ENCODE measurements around the gene GRM4.

The GRM4 gene

GRCh38 chr6:34085453-34086170 is 60.3 kb downstream of the GRM4 start:
- no peak for DNase-seq (ENCODE audit: low read depth in 2 of 2)

DNA sequence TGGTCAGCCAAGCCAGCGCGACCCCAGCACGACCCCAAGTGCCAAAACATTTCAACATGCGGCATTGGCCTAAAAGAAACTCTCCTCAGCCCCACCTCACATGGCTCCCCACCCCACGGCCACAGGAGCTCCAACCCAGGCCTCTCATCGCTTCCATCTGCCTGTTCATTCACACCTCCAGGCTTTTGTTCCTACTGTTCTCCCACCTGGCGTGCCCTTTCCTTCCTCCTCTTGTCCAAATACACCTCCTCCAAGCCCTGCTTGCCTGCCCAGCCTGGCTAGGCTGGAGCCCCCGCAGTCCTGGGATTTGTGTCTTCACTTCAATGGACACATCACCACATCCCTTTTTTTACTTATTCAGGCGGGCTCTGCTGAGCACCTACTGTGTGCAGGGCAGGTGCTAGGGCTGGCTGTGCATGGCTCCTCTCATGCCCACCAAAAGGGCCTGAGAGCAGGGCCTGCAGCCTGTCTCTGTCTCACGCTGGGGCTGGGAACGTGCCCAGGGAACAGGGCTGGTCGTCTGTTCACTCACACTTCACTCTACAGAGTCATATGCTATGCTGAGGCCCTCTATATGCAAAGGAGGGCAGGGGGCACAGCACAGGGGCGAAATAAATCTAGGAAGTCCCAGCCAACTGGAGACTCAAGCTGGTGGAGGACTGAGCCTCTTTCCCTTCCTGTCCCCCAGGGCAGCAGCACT is 61.1 kb downstream of the GRM4 start:
- DNase-seq (ENCODE audit: low read depth in 2 of 2): no peak

DNA sequence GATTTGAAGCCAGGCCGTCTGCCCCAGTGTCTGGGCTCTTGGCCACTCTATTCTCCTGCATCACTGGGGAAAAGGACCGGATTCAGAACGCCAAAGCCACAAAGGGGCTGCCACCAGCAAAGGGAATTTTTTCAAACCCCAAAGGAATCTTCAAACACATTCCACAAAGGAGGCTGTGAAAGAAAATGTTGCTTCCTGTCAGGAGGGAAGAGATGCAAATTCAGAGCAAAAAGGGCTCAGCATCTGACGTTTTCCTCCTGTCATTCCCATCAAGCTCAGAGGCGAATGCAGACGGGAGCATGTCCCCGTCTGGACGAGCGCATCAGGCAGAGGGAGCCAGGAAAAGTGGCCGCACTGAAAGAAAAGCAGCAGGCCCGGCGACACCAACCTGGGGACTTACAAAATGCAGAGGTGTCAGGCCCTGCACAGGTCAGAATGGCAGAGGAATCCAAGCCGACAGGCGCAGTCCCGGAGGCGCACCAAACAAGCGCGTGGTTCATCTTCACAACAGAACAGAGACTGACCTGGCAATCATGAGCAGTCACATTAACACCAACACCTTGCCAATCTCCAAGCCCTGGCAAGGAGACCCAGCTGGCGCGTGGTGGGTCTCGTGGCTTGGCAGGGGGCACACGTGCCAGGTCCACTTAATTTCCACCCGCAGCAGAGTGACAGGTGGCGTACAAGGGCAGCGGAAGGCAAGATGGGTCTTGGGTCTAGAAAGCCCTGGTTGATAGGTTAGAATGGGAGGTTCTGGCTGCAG is 62.8 kb downstream of the GRM4 start:
- no peak for DNase-seq (ENCODE audit: low read depth in 2 of 2)

DNA sequence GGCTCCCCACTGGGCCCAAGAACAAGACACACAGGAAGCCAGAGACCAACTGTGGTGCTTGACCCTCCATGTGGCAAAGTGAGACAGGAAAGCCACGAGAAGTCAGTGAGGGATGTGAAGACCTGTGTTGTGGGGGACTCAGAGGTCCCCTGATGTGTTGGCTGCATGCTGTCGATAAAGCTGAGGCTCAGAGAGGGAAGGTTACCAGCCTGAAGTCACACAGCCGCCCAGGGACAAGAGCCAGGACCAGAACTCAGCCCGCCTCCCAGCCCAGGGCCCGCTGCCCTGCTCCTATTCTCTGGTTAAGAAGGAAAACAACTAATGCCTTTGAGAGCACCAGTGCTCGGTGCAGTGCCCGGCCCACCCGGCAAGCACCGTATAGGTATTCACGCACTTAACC is 63.5 kb downstream of the GRM4 start:
- DNase-seq (ENCODE audit: low read depth in 2 of 2): no peak

DNA sequence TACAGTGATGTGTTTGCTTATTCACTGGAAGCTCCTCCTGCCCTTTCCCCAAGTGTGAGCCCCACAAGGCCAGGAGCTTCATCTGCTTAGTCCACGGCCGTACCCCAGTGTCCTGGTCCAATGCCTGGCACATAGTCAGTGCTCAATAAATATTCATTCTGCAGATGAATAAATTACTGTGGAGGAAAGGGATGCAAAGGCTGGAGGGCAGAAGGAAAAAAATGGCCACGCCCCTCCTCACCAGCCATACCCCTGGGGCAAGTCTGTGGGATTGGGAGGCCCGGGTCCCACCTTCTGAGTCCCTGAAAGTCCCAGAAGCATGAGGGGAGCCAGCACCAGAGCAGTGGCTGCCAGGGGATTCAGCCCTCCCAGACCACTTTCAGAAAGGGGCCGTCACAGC is 65.5 kb downstream of the GRM4 start:
- no peak for DNase-seq (ENCODE audit: low read depth in 2 of 2)

GRCh38 chr6:34079899-34080298 is 66.0 kb downstream of the GRM4 start:
- no peak for DNase-seq (ENCODE audit: low read depth in 2 of 2)

DNA sequence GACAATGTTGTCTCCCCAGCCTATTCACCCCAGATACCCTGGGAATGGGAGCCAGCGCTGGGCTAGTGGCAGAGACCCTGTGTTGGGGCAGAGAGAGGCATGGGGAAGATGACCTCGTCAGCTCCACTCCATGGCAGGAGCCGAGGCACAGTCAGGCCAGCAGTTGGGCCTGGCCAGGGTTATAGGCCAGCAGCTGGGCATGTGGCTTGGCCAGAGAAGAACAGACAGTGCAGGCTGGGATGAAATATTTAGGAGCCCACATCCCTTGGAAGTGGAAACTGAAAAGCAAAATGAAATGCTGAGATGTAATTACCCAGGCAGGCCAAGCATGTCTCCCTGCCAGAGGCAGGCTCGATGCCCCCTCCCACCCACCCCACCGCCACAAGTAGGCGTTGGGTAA is 70.0 kb downstream of the GRM4 start:
- no peak for DNase-seq (ENCODE audit: low read depth in 2 of 2)

- no peak for DNase-seq (ENCODE audit: low read depth in 2 of 2)
These were observed 71.7 kb downstream of the GRM4 start for GRCh38 chr6:34074064-34074742.

DNA sequence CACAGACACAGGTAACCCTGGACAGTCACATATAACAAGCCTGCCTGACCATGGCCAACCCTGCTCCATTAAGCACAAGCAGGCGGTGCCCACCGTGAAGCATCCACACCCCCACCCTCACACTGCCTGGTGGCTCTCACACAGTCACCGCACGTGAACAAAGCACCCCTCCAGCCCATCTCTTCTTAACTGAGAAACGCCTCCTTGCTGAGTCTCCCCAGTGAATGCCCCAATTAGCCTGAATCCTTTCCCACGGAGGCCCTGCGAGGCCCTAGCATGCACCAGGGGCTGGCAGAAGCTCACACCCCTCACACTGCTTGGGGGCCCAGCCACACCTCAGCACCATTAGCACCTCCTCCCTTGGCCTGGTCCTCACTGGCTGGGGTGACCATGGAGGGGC is 72.3 kb downstream of the GRM4 start:
- DNase-seq (ENCODE audit: low read depth in 2 of 2): no peak

- no peak for DNase-seq (ENCODE audit: low read depth in 2 of 2)
These were observed 73.2 kb downstream of the GRM4 start for GRCh38 chr6:34072727-34073126.

- DNase-seq (ENCODE audit: low read depth in 2 of 2): no peak
These were observed 74.0 kb downstream of the GRM4 start for GRCh38 chr6:34071884-34072379.

DNA sequence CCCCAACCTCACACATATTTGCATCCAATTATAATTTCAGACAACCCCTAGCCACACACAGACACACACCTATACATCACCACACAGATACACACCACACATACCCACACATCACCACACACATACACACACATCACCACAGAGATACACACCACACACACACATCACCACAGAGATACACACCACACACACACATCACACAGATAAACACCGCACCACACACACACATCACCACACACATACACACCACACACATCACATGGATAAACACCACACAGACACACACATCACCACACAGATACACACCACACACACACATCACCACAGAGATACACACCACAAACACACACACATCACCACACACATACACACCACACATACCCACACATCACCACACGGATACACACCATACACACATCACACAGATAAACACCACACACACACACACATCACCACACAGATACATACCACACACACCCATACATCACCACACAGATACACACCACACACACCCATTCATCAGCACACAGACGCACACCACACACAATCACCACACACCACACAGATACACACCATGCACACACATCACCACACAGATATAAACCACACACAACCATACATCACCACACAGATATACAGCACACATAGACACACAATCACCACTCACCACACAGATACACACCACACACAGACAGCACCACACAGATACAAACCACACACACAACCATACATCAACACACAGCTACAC is 74.6 kb downstream of the GRM4 start:
- DNase-seq (ENCODE audit: low read depth in 2 of 2): no peak

GRCh38 chr6:34070315-34071135 is 75.4 kb downstream of the GRM4 start:
- DNase-seq (ENCODE audit: low read depth in 2 of 2): no peak

GRCh38 chr6:34068462-34069044 is 77.3 kb downstream of the GRM4 start:
- no peak for DNase-seq (ENCODE audit: low read depth in 2 of 2)

GRCh38 chr6:34067814-34068213 is 78.1 kb downstream of the GRM4 start:
- DNase-seq (ENCODE audit: low read depth in 2 of 2): no peak

DNA sequence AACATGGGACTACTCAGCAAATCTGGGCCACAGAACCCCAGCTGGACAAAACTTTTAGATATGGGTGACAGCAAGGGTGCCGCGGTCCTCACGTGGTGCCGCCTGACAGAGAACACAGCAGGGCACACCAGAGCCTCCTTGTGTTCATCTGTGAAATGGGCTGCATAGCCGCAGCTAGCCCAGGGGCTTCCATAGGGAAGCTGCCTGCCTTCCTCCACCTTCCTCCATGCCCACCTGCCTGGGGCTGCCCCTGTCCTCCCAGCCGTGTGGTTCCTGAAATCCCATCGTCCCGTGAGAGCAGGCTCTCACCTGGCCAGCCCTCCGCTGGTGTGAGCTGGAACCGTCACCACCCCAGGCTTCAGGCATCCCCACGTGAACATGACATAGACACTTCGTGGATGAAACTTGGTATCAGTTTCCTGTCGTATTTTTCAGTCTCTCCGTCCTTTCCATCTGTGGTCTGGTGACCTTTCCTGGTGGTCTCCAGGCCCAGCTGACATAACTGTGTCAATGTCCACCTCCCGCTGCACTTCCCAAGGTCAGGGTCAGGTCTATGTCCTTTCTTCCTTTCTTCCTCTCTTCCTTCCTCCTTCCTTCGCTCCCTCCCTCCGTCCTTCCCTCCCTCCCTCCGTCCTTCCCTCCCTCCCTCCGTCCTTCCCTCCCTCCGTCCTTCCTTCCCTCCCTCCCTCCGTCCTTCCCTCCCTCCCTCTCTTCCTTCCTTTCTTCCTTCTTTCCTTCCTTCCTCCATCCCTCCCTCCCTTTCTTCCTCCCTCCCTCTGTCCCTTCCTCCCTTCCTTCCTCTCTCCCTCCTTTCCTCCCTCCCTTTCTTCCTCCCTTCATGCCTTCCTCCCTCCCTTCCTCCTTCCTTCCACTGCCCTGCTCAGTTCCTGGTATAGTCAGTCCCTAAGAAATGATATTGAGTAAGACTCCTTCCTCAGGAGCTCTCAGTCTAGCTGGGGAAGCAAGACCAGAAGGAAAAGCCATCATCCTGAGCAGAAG is 78.8 kb downstream of the GRM4 start:
- DNase-seq (ENCODE audit: low read depth in 2 of 2): no peak

DNA sequence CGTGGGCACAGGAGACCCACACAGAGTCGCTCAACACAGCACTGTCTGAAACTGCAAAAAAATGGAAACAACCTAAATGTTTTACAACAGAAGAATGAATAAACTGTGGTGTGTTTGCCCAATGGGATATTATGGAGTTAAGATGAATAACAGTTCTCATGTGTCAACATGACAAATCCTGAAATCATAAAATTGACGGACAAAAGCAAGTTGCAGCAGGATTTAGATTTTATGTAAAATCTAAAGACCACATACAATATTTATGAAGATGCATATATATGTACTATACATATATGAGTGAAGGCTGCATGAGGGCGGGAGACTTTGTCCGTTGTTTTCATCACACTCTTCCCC is 79.7 kb downstream of the GRM4 start:
- DNase-seq (ENCODE audit: low read depth in 2 of 2): no peak

DNA sequence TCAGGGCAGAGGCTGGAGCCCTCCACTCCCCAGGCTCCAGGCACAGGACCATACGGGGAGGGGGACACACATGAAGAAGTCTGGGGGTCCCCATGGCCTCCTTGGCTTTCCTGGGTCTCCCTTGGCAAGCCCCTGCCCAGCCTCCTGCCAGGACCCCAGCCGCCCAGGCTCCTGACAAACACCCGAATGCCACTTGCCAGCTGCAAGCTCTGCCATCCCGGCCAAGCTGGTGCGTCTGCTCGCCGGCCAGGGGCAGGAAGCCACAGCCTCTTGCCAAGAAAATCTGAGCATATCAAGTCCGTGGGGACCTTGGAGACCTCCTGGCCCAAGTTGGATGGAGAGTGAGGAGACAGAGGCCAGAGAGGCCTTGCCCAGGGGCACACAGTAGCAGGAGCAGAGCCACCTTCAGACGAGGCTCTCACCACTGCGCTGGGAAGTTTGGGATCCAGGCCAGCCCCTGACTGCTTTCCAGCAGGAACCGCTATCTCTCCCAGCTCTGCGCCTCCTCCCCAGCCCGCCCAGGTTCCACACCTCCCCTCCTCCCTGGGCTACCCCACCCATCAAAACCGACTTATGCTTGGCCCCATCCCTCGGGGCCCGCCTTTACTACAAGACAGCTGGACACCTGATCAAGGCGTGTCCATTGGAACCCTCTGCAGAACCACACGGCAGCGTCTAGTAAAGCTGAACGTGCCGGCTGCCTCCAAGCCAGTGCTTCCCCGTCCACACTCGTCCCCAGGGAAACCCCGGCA is 80.2 kb downstream of the GRM4 start:
- no peak for DNase-seq (ENCODE audit: low read depth in 2 of 2)
